Measurements from ENCODE around the gene PRKCG. TPM values are rescaled to one million over a fixed set of nuclear protein-coding genes. Genes with fewer than 3 reads are reported as not detected.
"Not testable (repeated sequence)": the region's sequence is repeated elsewhere in the genome, so short reads cannot be mapped to it uniquely, and the experiment has no call there.

Gene PRKCG
- total RNA-seq = under 1 TPM in 1 of 2 experiments, not detected in 1; 0.25 TPM

GRCh38 chr19:53881482-53882390 lies at the start of gene PRKCG:
Gene PRKCG, plus strand, starts transcription at chr19:53882197. Its CDS starts 298 bp downstream, at chr19:53882495.
- Mint-ChIP-seq H3K4me1 (peaks cover 31% of the 10 kb centered on the region), H3K9me3 (ENCODE audit: low read depth) (no peaks in the 10 kb centered on the region), H3K27me3 (peaks cover 20% of the 10 kb centered on the region), H3K4me3 (no peak within 1 kb of the TSS), H3K27ac (no peak within 1 kb of the TSS), H3K36me3 (ENCODE audit: low read depth) (peaks cover 2% of the 10 kb centered on the region)
- intact Hi-C loops (cut with DNase I, micrococcal nuclease) = loop anchor here (1.0 to 2.0 kb wide), 4 partner anchors 15 to 39 kb away; partner anchors contain the start of gene MYADM (in 1 of the 2)
- DNase-seq = peak; percentile 74
- ChIA-PET CTCF (interaction anchor here (0.6 to 0.8 kb wide), 3 partner anchors 14 to 29 kb away, joined by 3 to 4 read pairs (median 4); partner anchors contain the start of gene MYADM), POLR2A (no interaction called here)
- ATAC-seq = peak; percentile 39

GRCh38 chr19:53832861-53833260 lies 49.1 kb upstream of the PRKCG start:
- H3K27me3 Mint-ChIP-seq = peaks cover 39% of the 10 kb centered on the region
- ATAC-seq; H3K4me3 Mint-ChIP-seq; H3K9me3 Mint-ChIP-seq (ENCODE audit: low read depth); intact Hi-C loops (cut with DNase I, micrococcal nuclease); DNase-seq; H3K27ac Mint-ChIP-seq; CTCF ChIA-PET; H3K4me1 Mint-ChIP-seq; POLR2A ChIA-PET; H3K36me3 Mint-ChIP-seq (ENCODE audit: low read depth): not testable (repeated sequence)

DNA sequence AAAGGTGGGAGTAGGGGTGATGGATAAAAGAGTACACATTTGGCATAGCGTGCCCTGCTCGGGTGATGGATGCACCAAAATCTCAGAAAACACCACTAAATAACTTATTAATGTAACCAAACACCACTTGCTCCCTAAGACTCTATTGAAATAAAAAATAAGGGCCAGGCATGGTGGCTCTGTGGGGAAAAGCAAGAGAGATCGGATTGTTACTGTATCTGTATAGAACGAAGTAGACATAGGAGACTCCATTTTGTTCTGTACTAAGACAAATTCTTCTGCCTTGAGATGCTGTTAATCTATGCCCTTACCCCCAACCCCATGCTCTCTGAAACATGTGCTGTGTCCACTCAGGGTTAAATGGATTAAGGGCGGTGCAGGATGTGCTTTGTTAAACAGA lies 43.6 kb upstream of the PRKCG start:
- peaks cover 17% of the 10 kb centered on the region for H3K27me3 Mint-ChIP-seq
- H3K36me3 Mint-ChIP-seq (ENCODE audit: low read depth); POLR2A ChIA-PET; intact Hi-C loops (cut with DNase I, micrococcal nuclease); H3K27ac Mint-ChIP-seq; H3K4me1 Mint-ChIP-seq; H3K9me3 Mint-ChIP-seq (ENCODE audit: low read depth); H3K4me3 Mint-ChIP-seq; DNase-seq; ATAC-seq; CTCF ChIA-PET: not testable (repeated sequence)

DNA sequence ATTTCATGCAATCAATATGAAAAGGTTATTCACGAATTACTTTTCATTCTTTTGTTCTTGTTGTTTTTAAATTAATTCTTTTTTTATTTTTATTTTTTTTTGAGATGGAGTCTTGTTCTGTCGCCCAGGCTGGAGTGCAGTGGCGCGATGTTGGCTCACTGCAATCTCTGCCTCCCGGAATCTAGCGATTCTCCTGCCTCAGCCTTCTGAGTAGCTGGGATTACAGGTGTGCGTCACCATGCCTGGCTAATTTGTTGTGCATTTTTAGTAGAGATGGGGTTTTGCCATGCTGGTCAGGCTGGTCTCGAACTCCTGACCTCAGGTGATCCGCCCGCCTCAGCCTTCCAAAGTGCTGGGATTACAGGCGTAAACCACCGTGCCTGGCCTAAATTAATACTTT lies 41.8 kb upstream of the PRKCG start:
- H3K9me3 Mint-ChIP-seq (ENCODE audit: low read depth); DNase-seq; H3K4me3 Mint-ChIP-seq; POLR2A ChIA-PET; H3K27ac Mint-ChIP-seq; ATAC-seq; H3K4me1 Mint-ChIP-seq; H3K27me3 Mint-ChIP-seq; intact Hi-C loops (cut with DNase I, micrococcal nuclease); H3K36me3 Mint-ChIP-seq (ENCODE audit: low read depth): not testable (repeated sequence)
- CTCF ChIA-PET = interaction anchor here (0.6 to 1.0 kb wide), 2 partner anchors 9 to 537 kb away, joined by 3 read pairs; no protein-coding TSS in a partner anchor

- H3K36me3 Mint-ChIP-seq (ENCODE audit: low read depth); intact Hi-C loops (cut with DNase I, micrococcal nuclease); ATAC-seq; POLR2A ChIA-PET; H3K27me3 Mint-ChIP-seq; H3K27ac Mint-ChIP-seq; H3K4me3 Mint-ChIP-seq; DNase-seq; H3K4me1 Mint-ChIP-seq; H3K9me3 Mint-ChIP-seq (ENCODE audit: low read depth): not testable (repeated sequence)
- CTCF ChIA-PET = interaction anchor here (0.7 to 1.6 kb wide), 7 partner anchors 8 to 189 kb away, joined by 3 to 11 read pairs (median 3); no protein-coding TSS in a partner anchor
Observed at GRCh38 chr19:53840914-53841313, 41.1 kb upstream of the PRKCG start.

DNA sequence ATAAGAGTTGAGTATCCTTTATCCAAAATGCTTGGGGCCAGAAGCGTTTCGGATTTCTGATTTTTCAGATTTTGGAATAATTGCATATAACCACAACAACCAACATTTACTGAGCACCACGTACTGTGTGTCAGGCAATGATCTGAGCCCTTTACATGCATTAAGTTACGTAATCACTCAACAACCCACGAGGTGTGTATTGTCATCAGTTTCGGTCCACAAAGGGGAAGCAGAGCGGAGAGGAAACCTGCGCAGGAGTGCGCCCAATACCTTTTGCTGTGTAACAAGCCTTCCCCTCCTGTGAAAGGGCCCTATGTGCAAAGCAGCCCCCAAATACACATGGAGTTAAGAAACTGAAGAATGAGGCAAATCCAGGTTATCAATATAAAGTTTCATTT lies 37.1 kb upstream of the PRKCG start:
- no peak for ATAC-seq
- intact Hi-C loops (cut with DNase I, micrococcal nuclease) = no loop called here
- H3K4me3 Mint-ChIP-seq = no peak overlapping the region
- CTCF ChIA-PET = no interaction called here
- DNase-seq = no peak
- H3K4me1 Mint-ChIP-seq = peaks cover 5% of the 10 kb centered on the region
- no peaks in the 10 kb centered on the region for H3K9me3 Mint-ChIP-seq (ENCODE audit: low read depth)
- H3K36me3 Mint-ChIP-seq (ENCODE audit: low read depth) = no peaks in the 10 kb centered on the region
- H3K27ac Mint-ChIP-seq = no peak overlapping the region
- peaks cover 17% of the 10 kb centered on the region for H3K27me3 Mint-ChIP-seq
- POLR2A ChIA-PET = no interaction called here

GRCh38 chr19:53847555-53847954 lies 34.4 kb upstream of the PRKCG start:
- CTCF ChIA-PET = interaction anchor here (0.7 to 2.1 kb wide), 3 partner anchors 43 to 176 kb away, joined by 3 to 6 read pairs (median 3); no protein-coding TSS in a partner anchor
- H3K4me1 Mint-ChIP-seq = peaks cover 4% of the 10 kb centered on the region
- H3K4me3 Mint-ChIP-seq = no peak overlapping the region
- no peaks in the 10 kb centered on the region for H3K36me3 Mint-ChIP-seq (ENCODE audit: low read depth)
- intact Hi-C loops (cut with DNase I, micrococcal nuclease) = no loop called here
- peaks cover 23% of the 10 kb centered on the region for H3K27me3 Mint-ChIP-seq
- POLR2A ChIA-PET = no interaction called here
- no peak for DNase-seq
- H3K27ac Mint-ChIP-seq = no peak overlapping the region
- no peaks in the 10 kb centered on the region for H3K9me3 Mint-ChIP-seq (ENCODE audit: low read depth)
- no peak for ATAC-seq

DNA sequence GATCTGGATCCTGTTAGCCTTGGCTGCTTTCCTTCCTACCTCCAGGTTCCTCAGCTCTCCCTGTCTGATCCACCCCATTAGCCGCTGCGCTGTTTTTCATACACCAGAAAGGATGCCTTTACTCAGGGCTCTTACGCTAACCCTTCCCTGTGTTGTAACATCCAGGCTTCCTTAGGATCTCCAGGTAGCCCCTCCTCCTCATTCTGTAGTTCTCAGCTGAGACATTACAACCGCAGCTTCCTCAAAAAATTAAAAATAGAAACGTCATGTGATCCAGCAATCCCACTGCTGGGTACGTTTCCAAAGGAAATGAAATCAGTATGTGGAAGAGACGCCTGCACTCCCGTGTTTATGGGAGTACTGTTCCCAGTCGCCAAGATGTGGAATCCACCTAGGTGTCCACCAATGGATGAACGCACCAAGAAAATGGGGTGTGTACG lies 32.7 kb upstream of the PRKCG start:
- peaks cover 4% of the 10 kb centered on the region for H3K4me1 Mint-ChIP-seq
- ATAC-seq = no peak

GRCh38 chr19:53853707-53854106 lies 28.3 kb upstream of the PRKCG start:
- no peak overlapping the region for H3K4me3 Mint-ChIP-seq
- ATAC-seq (peak; percentile 49), DNase-seq (no peak)
- H3K27ac Mint-ChIP-seq = no peak overlapping the region
- ChIA-PET CTCF (interaction anchor here (0.6 to 1.5 kb wide), 8 partner anchors 10 to 454 kb away, joined by 3 to 7 read pairs (median 4); no protein-coding TSS in a partner anchor), POLR2A (interaction anchor here (0.6 kb wide), 1 partner anchor 259 kb away, joined by 5 read pairs; no protein-coding TSS in a partner anchor)
- intact Hi-C loops (cut with DNase I, micrococcal nuclease) = loop anchor here (1.0 to 2.0 kb wide), 3 partner anchors 29 to 171 kb away; partner anchors contain the start of gene PRKCG (in 2 of the 2)
- peaks cover 4% of the 10 kb centered on the region for H3K4me1 Mint-ChIP-seq
- H3K9me3 Mint-ChIP-seq (ENCODE audit: low read depth) = no peaks in the 10 kb centered on the region
- peaks cover 15% of the 10 kb centered on the region for H3K27me3 Mint-ChIP-seq
- H3K36me3 Mint-ChIP-seq (ENCODE audit: low read depth) = no peaks in the 10 kb centered on the region

More for the DNA sequence above, 32.7 kb upstream of the PRKCG start:
- no peak for DNase-seq
- intact Hi-C loops (cut with DNase I, micrococcal nuclease) = no loop called here
- CTCF ChIA-PET = interaction anchor here (0.7 to 2.1 kb wide), 3 partner anchors 9 to 174 kb away, joined by 3 to 6 read pairs (median 3); no protein-coding TSS in a partner anchor
- Mint-ChIP-seq H3K27ac (no peak overlapping the region), H3K4me3 (no peak overlapping the region), H3K36me3 (ENCODE audit: low read depth) (no peaks in the 10 kb centered on the region), H3K9me3 (ENCODE audit: low read depth) (no peaks in the 10 kb centered on the region), H3K27me3 (peaks cover 25% of the 10 kb centered on the region)
- POLR2A ChIA-PET = no interaction called here

GRCh38 chr19:53864308-53864836 lies 17.6 kb upstream of the PRKCG start:
- Mint-ChIP-seq H3K9me3 (ENCODE audit: low read depth) (no peaks in the 10 kb centered on the region), H3K36me3 (ENCODE audit: low read depth) (peaks cover 2% of the 10 kb centered on the region), H3K4me3 (no peak overlapping the region), H3K27me3 (no peaks in the 10 kb centered on the region), H3K27ac (no peak overlapping the region), H3K4me1 (peaks cover 20% of the 10 kb centered on the region)
- intact Hi-C loops (cut with DNase I, micrococcal nuclease) = loop anchor here in 1 of 2 experiments (10.0 kb wide), 1 partner anchor 1790 kb away; the partner anchor contains the start of gene U2AF2
- DNase-seq (no peak), ATAC-seq (no peak)
- POLR2A ChIA-PET = no interaction called here
- CTCF ChIA-PET = interaction anchor here (1.0 kb wide), 1 partner anchor 11 kb away, joined by 3 read pairs; no protein-coding TSS in a partner anchor

DNA sequence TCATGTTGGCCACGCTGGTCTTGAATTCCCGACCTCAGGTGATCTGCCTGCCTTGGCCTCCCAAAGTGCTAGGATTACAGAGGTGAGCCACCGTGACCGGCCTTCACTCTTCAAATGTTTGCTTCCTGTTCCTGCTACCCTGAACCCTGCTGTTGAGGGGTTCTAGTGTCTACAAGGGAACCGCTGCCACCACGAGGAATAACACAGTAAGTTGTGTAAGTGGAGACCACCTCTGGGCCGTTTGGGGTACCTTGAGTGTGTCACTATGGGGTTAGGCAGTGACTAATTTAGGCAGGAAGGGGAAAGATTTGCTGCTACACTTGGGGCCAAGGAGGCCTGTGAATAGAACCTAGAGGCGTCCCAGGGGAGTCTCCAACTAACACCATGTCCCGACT lies 16.5 kb upstream of the PRKCG start:
- intact Hi-C loops (cut with DNase I, micrococcal nuclease) = loop anchor here (5.0 to 10.0 kb wide), 7 partner anchors 313 to 1789 kb away; partner anchors contain the start of genes LENG9 (in 1 of the 2), TSEN34 (in 1 of the 2), U2AF2 (in 1 of the 2) and ZNF331 (in 1 of the 2)
- Mint-ChIP-seq H3K4me1 (peaks cover 21% of the 10 kb centered on the region), H3K4me3 (peak overlapping the region; percentile 91), H3K27ac (peak overlapping the region; percentile 72), H3K27me3 (no peaks in the 10 kb centered on the region), H3K9me3 (ENCODE audit: low read depth) (no peaks in the 10 kb centered on the region), H3K36me3 (ENCODE audit: low read depth) (peaks cover 5% of the 10 kb centered on the region)
- POLR2A ChIA-PET = interaction anchor here (0.6 kb wide), 3 partner anchors 11 to 514 kb away, joined by 3 to 5 read pairs (median 3); no protein-coding TSS in a partner anchor
- CTCF ChIA-PET = interaction anchor here (1.3 kb wide), 1 partner anchor 16 kb away, joined by 3 read pairs; the partner anchor contains the start of gene PRKCG
- DNase-seq (no peak), ATAC-seq (no peak)

Data from activated CD4-positive, alpha-beta T cell treated with anti-CD3 and anti-CD28 coated beads for 36 hours (primary cell).